IPS DF 19.7 (cell line): Measurements from ENCODE around the gene ZCCHC17.

Source experiments
- DNase-seq: peaks from one replicate; pipeline ENCODE4 v3.0.0-alpha.2; 2013; ENCODE audit warnings: low read depth, low spot score

The ZCCHC17 gene

DNA sequence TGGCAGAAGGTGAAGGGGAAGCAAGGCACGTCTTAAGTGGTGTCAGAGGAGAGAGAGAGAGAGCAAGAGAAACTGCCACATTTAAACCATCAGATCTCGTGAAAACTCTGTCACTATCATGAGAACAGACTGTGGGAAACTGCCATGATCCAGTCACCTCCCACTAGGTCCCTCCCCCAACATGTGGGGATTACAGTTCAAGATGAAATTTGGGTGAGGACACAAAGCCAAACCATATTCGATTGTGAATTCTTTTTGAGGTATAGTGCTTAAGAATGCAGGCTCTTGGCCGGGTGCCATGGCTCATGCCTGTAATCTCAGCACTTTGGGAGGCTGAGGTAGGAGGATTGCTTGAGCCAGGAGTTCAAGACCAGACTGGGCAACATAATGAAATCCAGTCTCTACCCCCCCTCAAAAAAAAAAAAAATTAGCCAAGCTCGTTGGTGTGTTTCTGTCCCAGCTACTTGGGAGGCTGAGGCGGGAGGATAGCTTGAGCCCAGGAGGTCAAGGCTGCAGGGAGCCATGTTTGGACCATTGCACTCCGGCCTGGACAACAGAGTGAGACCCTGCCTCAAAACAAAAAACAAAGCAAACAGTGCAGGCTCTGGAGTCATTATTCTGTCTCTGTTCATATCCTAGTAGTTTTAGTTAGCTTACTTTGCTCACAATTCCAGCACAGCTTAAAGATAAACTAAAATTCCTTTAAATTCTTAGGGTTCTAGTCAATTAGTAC is 6.0 kb downstream of the ZCCHC17 start:
- no peak for DNase-seq

DNA sequence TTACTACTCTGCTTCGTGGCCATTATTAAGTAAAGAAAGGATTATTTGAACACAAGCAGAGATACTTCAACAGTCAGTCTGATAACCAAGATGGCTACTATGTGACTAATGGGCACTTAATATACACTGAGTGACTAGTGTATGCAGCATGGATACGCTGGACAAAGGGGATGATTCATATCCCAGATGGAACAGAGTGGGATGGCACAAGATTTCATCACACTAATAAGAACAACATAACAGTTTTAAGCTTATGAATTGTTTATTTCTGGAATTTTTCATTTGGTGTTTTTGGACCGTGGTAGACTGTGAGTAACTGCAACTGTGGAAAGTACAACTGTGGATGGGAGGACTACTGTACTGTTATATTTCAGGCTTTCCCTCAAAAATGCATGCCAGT is 9.4 kb downstream of the ZCCHC17 start:
- no peak for DNase-seq

- DNase-seq, result no peak
These were observed 11.2 kb downstream of the ZCCHC17 start for GRCh38 chr1:31308036-31308435.

- no peak for DNase-seq
These were observed 13.4 kb downstream of the ZCCHC17 start for GRCh38 chr1:31310198-31310597.

- no peak for DNase-seq
These were observed 19.1 kb downstream of the ZCCHC17 start for GRCh38 chr1:31315902-31316301.

- DNase-seq, result no peak
These were observed 21.3 kb downstream of the ZCCHC17 start for GRCh38 chr1:31318146-31318545.

- no peak for DNase-seq
These were observed 27.3 kb downstream of the ZCCHC17 start for GRCh38 chr1:31324093-31324492.

GRCh38 chr1:31324992-31325391 is 28.2 kb downstream of the ZCCHC17 start:
- no peak for DNase-seq

- no peak for DNase-seq
These were observed 29.6 kb downstream of the ZCCHC17 start for GRCh38 chr1:31326461-31326860.

GRCh38 chr1:31327381-31327780 is 30.5 kb downstream of the ZCCHC17 start:
- DNase-seq, result no peak

DNA sequence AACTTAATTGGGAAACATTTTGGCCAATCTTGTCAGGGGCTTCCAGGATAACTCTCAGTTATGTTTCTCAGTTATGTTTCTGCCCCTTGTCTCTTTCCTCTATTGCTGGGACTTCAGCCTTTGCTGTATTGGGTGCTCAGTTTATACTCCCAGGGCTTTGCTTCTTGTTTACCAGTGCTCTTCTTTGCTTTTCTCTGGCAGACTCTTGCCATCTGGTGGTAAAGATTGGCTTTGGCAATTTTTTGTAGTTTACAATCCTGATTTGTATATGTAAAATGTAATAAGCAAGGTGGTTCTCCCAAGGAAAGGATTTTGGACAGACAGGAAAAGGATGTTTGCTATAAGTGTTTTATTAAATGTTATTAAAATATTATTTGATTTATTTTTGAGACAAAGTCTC is 38.2 kb downstream of the ZCCHC17 start:
- DNase-seq, result no peak

GRCh38 chr1:31336687-31337467 is 40.0 kb downstream of the ZCCHC17 start:
- DNase-seq, result no peak

- DNase-seq, result no peak
These were observed 47.7 kb downstream of the ZCCHC17 start for GRCh38 chr1:31344503-31344902.

GRCh38 chr1:31345635-31346034 is 48.8 kb downstream of the ZCCHC17 start:
- no peak for DNase-seq

DNA sequence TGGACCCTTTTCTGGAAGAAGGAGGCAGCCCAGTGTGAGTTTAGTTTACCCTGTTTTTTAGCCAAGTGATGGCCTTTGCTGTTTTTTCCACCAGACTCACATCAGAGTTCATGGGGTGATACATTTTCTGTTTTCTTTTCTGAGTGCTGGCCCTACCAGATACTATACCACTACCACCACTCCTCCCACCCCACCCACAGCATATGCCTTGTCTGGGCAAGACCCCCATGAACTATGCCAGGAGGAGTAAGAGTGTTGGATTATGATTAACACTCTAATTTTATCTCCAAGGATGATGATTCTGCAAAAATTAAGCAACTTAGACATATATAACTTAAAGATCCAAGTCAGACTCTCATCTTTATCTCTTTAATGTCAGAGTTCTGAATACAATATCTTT is 50.0 kb downstream of the ZCCHC17 start:
- DNase-seq, result no peak

GRCh38 chr1:31348449-31348848 is 51.6 kb downstream of the ZCCHC17 start:
- no peak for DNase-seq

GRCh38 chr1:31354283-31354682 is 57.5 kb downstream of the ZCCHC17 start:
- no peak for DNase-seq

DNA sequence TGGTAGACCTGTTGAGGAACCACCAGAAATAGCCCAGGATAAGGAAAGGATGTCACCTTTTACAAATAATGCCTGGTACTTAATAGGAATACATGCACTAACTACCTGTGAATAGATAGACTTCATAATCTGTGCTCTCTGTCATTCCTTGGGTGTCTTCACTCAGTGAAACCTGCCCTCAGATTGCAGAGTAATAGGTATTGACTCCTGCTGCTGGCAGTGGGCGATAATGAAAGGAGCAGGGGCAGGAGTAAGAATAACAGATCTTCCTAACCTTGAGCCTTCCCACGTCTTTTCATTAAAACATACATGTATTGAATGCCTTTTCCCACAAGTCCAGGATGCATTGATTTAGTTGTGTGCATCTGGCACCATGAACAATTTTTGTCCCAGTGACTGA is 59.6 kb downstream of the ZCCHC17 start:
- DNase-seq, result no peak

GRCh38 chr1:31361607-31362006 is 64.8 kb downstream of the ZCCHC17 start:
- DNase-seq, result no peak

- no peak for DNase-seq
These were observed 65.2 kb downstream of the ZCCHC17 start for GRCh38 chr1:31362032-31362431.

- DNase-seq, result no peak
These were observed 67.9 kb downstream of the ZCCHC17 start for GRCh38 chr1:31364561-31365250.

DNA sequence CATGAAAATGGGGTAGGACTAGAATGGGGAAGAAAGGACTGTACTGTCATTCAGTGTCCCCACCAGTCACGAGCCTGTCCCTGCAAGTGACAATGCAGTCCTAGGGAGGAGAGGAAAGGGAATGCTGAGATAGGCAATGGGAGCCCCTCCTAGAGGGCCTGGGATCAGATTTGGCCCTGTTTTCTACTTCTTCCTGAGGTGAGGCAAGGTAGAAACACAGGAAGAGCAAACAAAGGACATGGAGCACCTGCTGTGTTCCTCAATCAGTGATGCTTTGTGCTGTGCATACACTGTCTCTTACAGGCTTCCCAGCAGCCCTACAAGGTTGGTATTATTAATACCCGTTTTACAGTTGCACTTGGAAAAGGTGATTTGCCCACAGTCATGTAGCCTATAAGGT is 70.0 kb downstream of the ZCCHC17 start:
- no peak for DNase-seq
